K562 (cell line): ENCODE measurements around the gene SNAPC2. TPM values are rescaled to one million over a fixed set of nuclear protein-coding genes. Genes with fewer than 3 reads are reported as not detected.

Experiments
- ATAC-seq: fragments of 200-7000 bp; cut with Tn5 transposase; 3 replicates; pipeline ENCODE4 v1.9.1; 2020; ENCODE audit warnings: moderate library complexity
- BruUV-seq: library from RNA; stranded (reverse); fragments of 400-500 nt; replicated peaks from 2 replicates; lab custom pipeline; 2021; lab: Mats Ljungman, UMichigan
- CTCF ChIA-PET: fragments of 300-600 bp; formaldehyde crosslinking; extraction: SDS; loops from one replicate; lab custom pipeline; 2021; ENCODE audit warnings: low intra/inter-chr PET ratio; lab: Yijun Ruan, JAX
- POLR2A ChIA-PET: fragments of 300-600, 350-650 bp; sonication (Branson Sonifier 250); formaldehyde crosslinking; extraction: SDS; loops from one replicate; lab custom pipeline; 2021; ENCODE audit warnings: antibody characterized with exemption, inconsistent platforms; lab: Yijun Ruan, JAX
- DNase-seq, 4 experiments: peaks; one replicate each; pipeline versions ENCODE4 v3.0.0 to v3.0.0-alpha.2; 2011 to 2018; ENCODE audit warnings: low spot score in 3 of 4, mixed read lengths in 3 of 4; ENCODE audit errors: extremely low read depth in 1 of 4
- FAIRE-seq: peaks from 2 replicates; lab custom pipeline; 2011; peaks lifted over from hg19 to GRCh38; lab: Jason Lieb, UNC
- H2AFZ ChIP-seq: 2 replicates; pipeline ENCODE4 v1.6.0; 2011; ENCODE audit warnings: low read depth, low read length, control low read depth, inconsistent platforms
- H3K27ac ChIP-seq: fragments of 200-600 bp; 3 replicates; pipeline ENCODE4 v1.8.0; 2011; ENCODE audit warnings: low read depth, mild to moderate bottlenecking, control low read depth, inconsistent platforms, low read length, moderate library complexity, mixed read lengths; ENCODE audit errors: extremely low read depth
- H3K27me3 ChIP-seq, 2 experiments: fragments of 300-600 bp in 1 of 2; 2 replicates in 1 of 2; 3 replicates in 1 of 2; pipeline versions ENCODE4 v1.6.0 to v1.8.0; 2011; ENCODE audit warnings: inconsistent platforms in 2 of 2, low read length in 2 of 2, mild to moderate bottlenecking in 1 of 2, mixed read lengths in 1 of 2, moderate library complexity in 1 of 2; ENCODE audit not compliant: control insufficient read depth in 2 of 2, insufficient read depth in 2 of 2
- H3K36me3 ChIP-seq: fragments of 300-600 bp; 3 replicates; pipeline ENCODE4 v1.8.0; 2011; ENCODE audit warnings: mild to moderate bottlenecking, low read length, inconsistent platforms; ENCODE audit not compliant: control insufficient read depth, insufficient read depth
- H3K4me1 ChIP-seq, 2 experiments: fragments of 200-600 bp in 1 of 2; replicated peaks in 1 of 2; 2 replicates in 1 of 2; 3 replicates in 1 of 2; pipeline versions ENCODE4 v1.5.1 to v1.8.0; 2011; ENCODE audit warnings: inconsistent platforms in 2 of 2, low read length in 2 of 2, mild to moderate bottlenecking in 1 of 2, mixed read lengths in 1 of 2, moderate library complexity in 1 of 2; ENCODE audit not compliant: control insufficient read depth in 2 of 2, insufficient read depth in 2 of 2
- H3K4me2 ChIP-seq: 2 replicates; pipeline ENCODE4 v1.6.1; 2011; ENCODE audit warnings: low read length, control low read depth, inconsistent platforms, mixed read lengths; ENCODE audit not compliant: insufficient read depth
- H3K4me3 ChIP-seq: fragments of 200-600 bp; sonication (generic), shearing (Covaris generic); 2 replicates; pipeline ENCODE4 v1.5.1; 2016; ENCODE audit warnings: control low read depth, inconsistent platforms
- H3K79me2 ChIP-seq: fragments of 200-600 bp; 3 replicates; pipeline ENCODE4 v1.8.0; 2011; ENCODE audit warnings: low read length, inconsistent platforms; ENCODE audit not compliant: control insufficient read depth, insufficient read depth
- H3K9ac ChIP-seq, 2 experiments: 2 replicates each; pipeline versions ENCODE4 v1.6.0 to v1.6.1; 2011; ENCODE audit warnings: low read depth in 2 of 2, low read length in 2 of 2, control low read depth in 1 of 2, inconsistent platforms in 1 of 2, mild to moderate bottlenecking in 1 of 2, mixed read lengths in 1 of 2; ENCODE audit not compliant: insufficient read depth in 1 of 2
- H3K9me1 ChIP-seq: one replicate; pipeline ENCODE4 v1.6.0; 2011; ENCODE audit warnings: inconsistent platforms, mild to moderate bottlenecking, low read length, moderate library complexity; ENCODE audit not compliant: control insufficient read depth, insufficient read depth
- H3K9me3 ChIP-seq: replicated peaks from 2 replicates; pipeline ENCODE4 v1.5.1; 2011; ENCODE audit warnings: low read depth, low read length, inconsistent platforms; ENCODE audit not compliant: control insufficient read depth, insufficient read depth
- H4K20me1 ChIP-seq: replicated peaks from 2 replicates; pipeline ENCODE4 v1.6.1; 2011; ENCODE audit warnings: low read length, inconsistent platforms, mixed read lengths; ENCODE audit not compliant: control insufficient read depth, insufficient read depth
- ELF2 ChIP-seq: fragments of 250-450 bp; sonication (Bioruptor Pico); IDR thresholded peaks from 2 replicates; pipeline ENCODE4 v1.5.0; 2021; ENCODE audit warnings: mild to moderate bottlenecking
- HOXB6 ChIP-seq: fragments of 250-450 bp; sonication (Bioruptor Pico); IDR thresholded peaks from 2 replicates; pipeline ENCODE4 v1.5.1; 2022; ENCODE audit warnings: mild to moderate bottlenecking, borderline replicate concordance
- MEIS2 ChIP-seq: fragments of 450-650 bp; IDR thresholded peaks from 2 replicates; pipeline ENCODE4 v1.6.1; 2014; ENCODE audit warnings: mild to moderate bottlenecking; ENCODE audit not compliant: partially characterized antibody
- PBX2 ChIP-seq, 2 experiments: IDR thresholded peaks in 1 of 2; conservative IDR thresholded peaks in 1 of 2; 2 replicates each; pipeline ENCODE4 v1.6.1; 2016; ENCODE audit warnings: low read depth in 2 of 2, mild to moderate bottlenecking in 1 of 2, missing compliant biosample characterization in 1 of 2, missing genetic modification characterization in 1 of 2, moderate library complexity in 1 of 2
- POLR2G ChIP-seq: fragments of 200-400 bp; formaldehyde crosslinking; IDR thresholded peaks from 2 replicates; pipeline ENCODE4 v1.6.1; 2017; ENCODE audit warnings: low read depth, mild to moderate bottlenecking, antibody characterized with exemption, low read length, moderate library complexity
- RBM22 ChIP-seq: fragments of 200-400 bp; formaldehyde crosslinking; IDR thresholded peaks from 2 replicates; pipeline ENCODE4 v1.6.1; 2018; ENCODE audit warnings: low read length, low read depth; ENCODE audit not compliant: poor library complexity, severe bottlenecking
- RCOR1 ChIP-seq, 2 experiments: IDR thresholded peaks; 2 replicates each; pipeline ENCODE4 v1.6.1; 2012; ENCODE audit warnings: low read depth in 2 of 2, low read length in 2 of 2, borderline replicate concordance in 1 of 2, improper control_type of control experiment in 1 of 2
- ZZZ3 ChIP-seq: fragments of 450-650 bp; IDR thresholded peaks from 2 replicates; pipeline ENCODE4 v1.6.1; 2016; ENCODE audit warnings: antibody characterized with exemption, mild to moderate bottlenecking, moderate library complexity
- WGBS: fragments of 100-300 bp; shearing (Covaris generic); methylation state at CpG from one replicate; pipeline ENCODE4 v1.1.6; 2016; ENCODE audit warnings: low coverage, mixed read lengths; ENCODE audit not compliant: insufficient coverage; ENCODE audit errors: missing lambda C conversion rate; 5-methylcytosine and 5-hydroxymethylcytosine counted together
- in situ Hi-C: fragments of 300-500 bp; cut with MboI; formaldehyde crosslinking; loops from 4 replicates; pipeline ENCODE4 v1.15.0; 2018; ENCODE audit warnings: inconsistent platforms, mixed read lengths
- intact Hi-C: fragments of 100-400 bp; cut with micrococcal nuclease; formaldehyde crosslinking; loops from 2 replicates; pipeline ENCODE4 v1.14.2; 2022
- polyA plus RNA-seq, 8 experiments: library from polyadenylated mRNA; depleted of rRNA in 4 of 8; stranded (reverse) in 5 of 8; unstranded in 3 of 8; fragments of >200 nt; fragmentation: Nextera tagmentation in 2 of 8; fragmentation: Illumina TruSeq in 1 of 8; extraction: Ambion mirVana in 2 of 8; extraction: Trizol in 1 of 8; gene quantifications; 2 replicates each; pipeline versions ENCODE4 v1.2.1 to v1.2.3, GENCODE V29; 2011 to 2014; ENCODE audit warnings: inconsistent platforms in 1 of 8, missing spikeins in 1 of 8
- total RNA-seq, 7 experiments: library from RNA; depleted of rRNA in 6 of 7; stranded (reverse); fragments of >200 nt in 6 of 7; fragmentation: Illumina TruSeq in 2 of 7; extraction: Trizol in 2 of 7; gene quantifications; 2 replicates each; pipeline versions ENCODE4 v1.2.1 to v1.2.3, GENCODE V29; 2011 to 2021; ENCODE audit warnings: low replicate concordance in 1 of 7
- TF ChIP-seq, protein P1 (sequence below): fragments of 450-650 bp; IDR thresholded peaks from 2 replicates; pipeline ENCODE4 v1.6.1; 2016
- TF ChIP-seq, protein P2 (sequence below): sonication (generic); formaldehyde crosslinking; IDR thresholded peaks from 2 replicates; pipeline ENCODE4 v1.8.0; 2022; ENCODE audit warnings: mild to moderate bottlenecking, missing genetic modification reagents

The SNAPC2 gene
- total and polyA plus RNA-seq, 9 of the 15 experiments (the other 6 are each of a cell fraction or from before 2014, with no cell fraction given) = 0.59 to 45.1 (median 15.3) TPM

DNA sequence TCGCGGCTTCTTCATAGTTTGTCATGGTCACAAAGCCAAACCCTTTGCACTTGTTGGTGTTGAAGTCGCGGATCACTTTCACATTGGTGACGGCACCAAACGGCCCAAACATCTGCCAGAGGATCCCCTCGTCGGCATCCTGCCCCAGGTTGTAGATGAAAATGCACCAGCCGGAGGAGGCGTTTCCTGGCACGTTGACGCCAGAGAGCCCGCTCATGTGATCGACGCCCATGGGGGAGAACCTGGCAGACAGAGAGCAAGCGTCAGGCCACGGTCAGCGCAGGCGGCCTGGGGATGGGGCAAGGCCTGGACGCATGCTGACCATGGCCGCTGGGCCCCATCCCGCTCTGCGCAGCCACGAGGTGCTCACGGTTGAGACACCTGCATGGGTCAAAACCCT lies 43.4 kb downstream of the SNAPC2 start:
- no TSS peak for BruUV-seq

GRCh38 chr19:7965259-7965841 lies 45.2 kb downstream of the SNAPC2 start:
- WGBS = 75% methylated on average over 10 of the region's 12 CpGs
- TF ChIP-seq RCOR1 (IDR thresholded peaks at IDR 0.05; ENCODE audit: borderline replicate concordance in 1 of 2, low read depth in 2 of 2, low read length in 2 of 2) (no peak), HOXB6 (CRISPR knock-in tag) (no peak), ELF2 (CRISPR knock-in tag) (no peak), MEIS2 (peak; percentile 73), ZZZ3 (no peak), PBX2 (CRISPR knock-in tag; IDR thresholded peaks at IDR 0.05; ENCODE audit: low read depth) (no peak), PBX2 (tag; conservative IDR thresholded peaks at IDR 0.05; ENCODE audit: low read depth) (peak; percentile 90)
- TF ChIP-seq, protein P1, sequence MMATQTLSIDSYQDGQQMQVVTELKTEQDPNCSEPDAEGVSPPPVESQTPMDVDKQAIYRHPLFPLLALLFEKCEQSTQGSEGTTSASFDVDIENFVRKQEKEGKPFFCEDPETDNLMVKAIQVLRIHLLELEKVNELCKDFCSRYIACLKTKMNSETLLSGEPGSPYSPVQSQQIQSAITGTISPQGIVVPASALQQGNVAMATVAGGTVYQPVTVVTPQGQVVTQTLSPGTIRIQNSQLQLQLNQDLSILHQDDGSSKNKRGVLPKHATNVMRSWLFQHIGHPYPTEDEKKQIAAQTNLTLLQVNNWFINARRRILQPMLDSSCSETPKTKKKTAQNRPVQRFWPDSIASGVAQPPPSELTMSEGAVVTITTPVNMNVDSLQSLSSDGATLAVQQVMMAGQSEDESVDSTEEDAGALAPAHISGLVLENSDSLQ = peak; percentile 73
- TF ChIP-seq, protein P2, sequence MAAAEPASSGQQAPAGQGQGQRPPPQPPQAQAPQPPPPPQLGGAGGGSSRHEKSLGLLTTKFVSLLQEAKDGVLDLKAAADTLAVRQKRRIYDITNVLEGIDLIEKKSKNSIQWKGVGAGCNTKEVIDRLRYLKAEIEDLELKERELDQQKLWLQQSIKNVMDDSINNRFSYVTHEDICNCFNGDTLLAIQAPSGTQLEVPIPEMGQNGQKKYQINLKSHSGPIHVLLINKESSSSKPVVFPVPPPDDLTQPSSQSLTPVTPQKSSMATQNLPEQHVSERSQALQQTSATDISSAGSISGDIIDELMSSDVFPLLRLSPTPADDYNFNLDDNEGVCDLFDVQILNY (CRISPR knock-in tag) = no peak
- Histone ChIP-seq H2AFZ (no peak overlapping the region), H4K20me1 (no peaks in the 10 kb centered on the region), H3K79me2 (no peaks in the 10 kb centered on the region), H3K36me3 (peaks cover 93% of the 10 kb centered on the region; the same call in 2 of the 3 replicates), H3K27ac (no peak overlapping the region), H3K9me3 (no peaks in the 10 kb centered on the region), H3K4me3 (no peak overlapping the region), H3K27me3 (no peaks in the 10 kb centered on the region), H3K4me1 (peaks cover 0 to 4% of the 10 kb centered on the region in 2 experiments; a peak in 2 of 5 replicates), H3K9me1 (no peaks in the 10 kb centered on the region), H3K9ac (no peak overlapping the region; a peak in 1 of 4 replicates), H3K4me2 (no peak overlapping the region)
- no TSS peak for BruUV-seq
- DNase-seq (no peak), FAIRE-seq (no peak), ATAC-seq (no peak)
- ChIA-PET POLR2A (no interaction called here), CTCF (no interaction called here)
- intact Hi-C loops = no loop called here
- in situ Hi-C loops = no loop called here

More for the DNA sequence above, 43.4 kb downstream of the SNAPC2 start:
- peak overlapping the region in 1 of 2 experiments; percentile 26; a peak in 1 of 4 replicates for H3K9ac ChIP-seq
- H3K4me3 ChIP-seq = no peak overlapping the region
- no peak for FAIRE-seq
- H3K27ac ChIP-seq = no peak overlapping the region
- no peak for ATAC-seq
- no peak overlapping the region for H2AFZ ChIP-seq
- peaks cover 4 to 7% of the 10 kb centered on the region in 2 experiments; a peak in 4 of 5 replicates for H3K4me1 ChIP-seq
- intact Hi-C loops (no loop called here), in situ Hi-C loops (no loop called here)
- H3K36me3 ChIP-seq = peaks cover 93% of the 10 kb centered on the region; the same call in 2 of the 3 replicates
- TF ChIP-seq RCOR1 (IDR thresholded peaks at IDR 0.05; ENCODE audit: borderline replicate concordance in 1 of 2, low read depth in 2 of 2, low read length in 2 of 2) (no peak), RBM22 (peak; percentile 57), POLR2G (peak; percentile 64)
- H3K9me3 ChIP-seq = no peaks in the 10 kb centered on the region
- 94% methylated on average over 22 of the region's 25 CpGs for WGBS
- no peaks in the 10 kb centered on the region for H3K79me2 ChIP-seq
- CTCF ChIA-PET = no interaction called here
- POLR2A ChIA-PET = interaction anchor here (1.2 kb wide), 1 partner anchor 14 kb away, joined by 3 read pairs; no protein-coding TSS in a partner anchor
- no peaks in the 10 kb centered on the region for H4K20me1 ChIP-seq
- no peak for DNase-seq
- no peak overlapping the region for H3K4me2 ChIP-seq
- H3K9me1 ChIP-seq = no peaks in the 10 kb centered on the region
- H3K27me3 ChIP-seq = no peaks in the 10 kb centered on the region
